HG03097 (cell line): Measurements from ENCODE around the gene SPSB4.

ENCODE experiments used
- ATAC-seq: cut with Tn5 transposase; IDR thresholded peaks from one replicate; pipeline ENCODE4 v1.9.1; 2021; ENCODE audit not compliant: unreplicated experiment, low FRiP score

Gene SPSB4

GRCh38 chr3:141148770-141149169 lies 97.6 kb downstream of the SPSB4 start:
- ATAC-seq = no peak

- no peak for ATAC-seq
Measured at GRCh38 chr3:141150081-141150830, 99.1 kb downstream of the SPSB4 start.

- ATAC-seq = no peak
Measured at GRCh38 chr3:141150931-141151330, 99.8 kb downstream of the SPSB4 start.

GRCh38 chr3:141151439-141151838 lies 100.3 kb downstream of the SPSB4 start:
- ATAC-seq = no peak

GRCh38 chr3:141152130-141152529 lies 101.0 kb downstream of the SPSB4 start:
- ATAC-seq = no peak

GRCh38 chr3:141152801-141153678 lies 101.9 kb downstream of the SPSB4 start:
- no peak for ATAC-seq

- no peak for ATAC-seq
Measured at GRCh38 chr3:141153679-141153966, 102.5 kb downstream of the SPSB4 start.

- no peak for ATAC-seq
Measured at GRCh38 chr3:141164852-141165251, 113.7 kb downstream of the SPSB4 start.

GRCh38 chr3:141167681-141168080 lies 116.5 kb downstream of the SPSB4 start:
- ATAC-seq = no peak

- ATAC-seq = no peak
Measured at GRCh38 chr3:141170678-141171295, 119.6 kb downstream of the SPSB4 start.

- ATAC-seq = no peak
Measured at GRCh38 chr3:141174674-141175073, 123.5 kb downstream of the SPSB4 start.

GRCh38 chr3:141176775-141177174 lies 125.6 kb downstream of the SPSB4 start:
- ATAC-seq = no peak

- no peak for ATAC-seq
Measured at GRCh38 chr3:141178026-141178425, 126.9 kb downstream of the SPSB4 start.

- no peak for ATAC-seq
Measured at GRCh38 chr3:141178551-141178950, 127.4 kb downstream of the SPSB4 start.

GRCh38 chr3:141179983-141180382 lies 128.8 kb downstream of the SPSB4 start:
- ATAC-seq = no peak

- ATAC-seq = no peak
Measured at GRCh38 chr3:141181196-141181595, 130.0 kb downstream of the SPSB4 start.

GRCh38 chr3:141181819-141182218 lies 130.7 kb downstream of the SPSB4 start:
- no peak for ATAC-seq

GRCh38 chr3:141183606-141184005 lies 132.5 kb downstream of the SPSB4 start:
- no peak for ATAC-seq

GRCh38 chr3:141184430-141184829 lies 133.3 kb downstream of the SPSB4 start:
- ATAC-seq = no peak

GRCh38 chr3:141191097-141191749 lies 140.1 kb downstream of the SPSB4 start:
- ATAC-seq = no peak

GRCh38 chr3:141192345-141192744 lies 141.2 kb downstream of the SPSB4 start:
- peak; percentile 96 for ATAC-seq
